GM10248 (cell line): Measurements from ENCODE around the gene BCLAF1.

Experiments used
- CTCF ChIA-PET: fragments of 300-600 bp; sonication (Branson Sonifier 250); formaldehyde crosslinking; extraction: SDS; loops from one replicate; lab custom pipeline; 2021; ENCODE audit warnings: antibody characterized with exemption; lab: Yijun Ruan, JAX
- POLR2A ChIA-PET: fragments of 350-650 bp; sonication (Branson Sonifier 250); formaldehyde crosslinking; extraction: SDS; loops from one replicate; lab custom pipeline; 2020; ENCODE audit warnings: antibody characterized with exemption; lab: Yijun Ruan, JAX
- DNase-seq: peaks from one replicate; pipeline ENCODE4 v3.0.0; 2012; ENCODE audit errors: extremely low spot score
- CTCF ChIP-seq: IDR thresholded peaks from 2 replicates; pipeline ENCODE4 v1.5.1; 2012; ENCODE audit warnings: mild to moderate bottlenecking, low read depth; ENCODE audit errors: extremely low read depth, missing control alignments, control extremely low read depth

The BCLAF1 gene

GRCh38 chr6:136303516-136303915, 13.9 kb upstream of the BCLAF1 start:
- no peak for TF ChIP-seq CTCF
- ChIA-PET POLR2A (no interaction called here), CTCF (interaction anchor here (1.4 kb wide), 1 partner anchor 77 kb away, joined by 3 read pairs; no protein-coding TSS in a partner anchor)
- DNase-seq, result no peak

GRCh38 chr6:136294621-136295020, 5.0 kb upstream of the BCLAF1 start:
- no peak for TF ChIP-seq CTCF
- ChIA-PET POLR2A (no interaction called here), CTCF (interaction anchor here (1.1 kb wide), 1 partner anchor 21 kb away, joined by 3 read pairs; no protein-coding TSS in a partner anchor)
- no peak for DNase-seq

- DNase-seq, result peak; percentile 45
- POLR2A ChIA-PET, result interaction anchor here (0.6 to 3.5 kb wide), 9 partner anchors 9 to 1368 kb away, joined by 3 to 21 read pairs (median 3); partner anchors contain the start of genes AHI1 and MTFR2
- CTCF ChIA-PET, result interaction anchor here (1.1 to 2.5 kb wide), 4 partner anchors 27 to 754 kb away, joined by 3 to 7 read pairs (median 5); partner anchors contain the start of gene MAP3K5
- TF ChIP-seq CTCF, result no peak
These were observed 864 bp upstream of the BCLAF1 start for GRCh38 chr6:136290410-136291010.

DNA sequence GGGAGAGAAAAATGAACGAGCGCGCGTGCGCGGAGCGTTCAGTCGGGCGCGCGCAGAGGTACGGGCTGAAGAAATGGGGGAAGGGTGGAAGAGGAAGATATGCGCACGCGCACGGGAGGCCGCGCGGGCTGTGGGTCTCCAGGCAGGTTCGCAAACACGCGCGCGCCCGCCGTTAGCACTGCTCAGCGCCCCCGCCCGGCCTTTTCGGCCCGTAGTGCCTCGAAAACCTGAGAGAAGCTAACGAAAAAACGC, 393 bp downstream of the BCLAF1 start:
- POLR2A ChIA-PET, result interaction anchor here (1.0 to 3.5 kb wide), 4 partner anchors 12 to 814 kb away, joined by 3 to 21 read pairs (median 4); partner anchors contain the start of gene MTFR2
- peak; percentile 85 for DNase-seq
- CTCF ChIA-PET, result interaction anchor here (1.2 to 2.5 kb wide), 6 partner anchors 12 to 503 kb away, joined by 3 to 7 read pairs (median 4); partner anchors contain the start of gene MAP3K5
- no peak for TF ChIP-seq CTCF

DNA sequence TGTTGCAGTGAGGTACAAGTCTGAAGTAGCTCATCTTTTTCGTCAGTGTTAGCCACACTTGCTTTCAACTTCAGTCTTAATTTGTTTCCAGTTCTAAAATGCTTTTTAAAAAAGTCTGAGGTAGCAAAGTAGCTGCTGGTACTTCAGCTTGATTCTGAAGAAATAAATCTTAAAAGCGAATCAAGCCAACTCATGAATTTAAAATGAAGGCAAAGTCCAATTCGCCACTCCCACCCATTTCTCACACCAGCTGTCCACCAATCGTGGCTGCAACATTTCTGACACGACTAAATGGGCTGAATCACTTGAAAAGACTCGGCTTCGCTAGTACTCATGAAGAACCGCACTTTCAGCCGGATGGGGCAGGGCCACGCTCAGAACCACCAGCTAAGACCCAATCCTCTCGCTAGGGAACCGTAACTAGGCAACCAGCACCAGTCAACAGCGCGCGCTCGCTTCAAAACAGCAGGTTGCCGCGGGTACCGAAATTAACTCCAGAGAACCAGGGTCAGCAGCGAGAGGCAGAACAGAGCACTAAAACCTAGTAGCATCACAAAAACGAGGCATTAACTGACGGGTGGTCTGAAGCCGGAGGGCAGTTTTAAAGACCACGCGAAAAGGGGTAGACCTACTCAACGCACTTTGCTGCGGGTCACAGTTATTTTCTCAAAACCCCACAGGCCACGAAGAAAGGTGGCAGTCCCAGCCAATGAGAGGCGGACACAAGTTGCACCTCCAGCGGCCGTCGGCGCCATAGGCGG, 900 bp downstream of the BCLAF1 start:
- DNase-seq, result peak; percentile 43
- TF ChIP-seq CTCF, result no peak
- ChIA-PET POLR2A (interaction anchor here (0.7 to 3.5 kb wide), 6 partner anchors 11 to 790 kb away, joined by 3 to 21 read pairs (median 3); partner anchors contain the start of genes MAP3K5 and MTFR2), CTCF (interaction anchor here (1.2 to 2.5 kb wide), 6 partner anchors 11 to 849 kb away, joined by 3 to 7 read pairs (median 4); partner anchors contain the start of gene MAP3K5)

GRCh38 chr6:136284909-136285308, 4.7 kb downstream of the BCLAF1 start:
- POLR2A ChIA-PET, result no interaction called here

More at GRCh38 chr6:136284909-136285308, 4.7 kb downstream of the BCLAF1 start:
- CTCF ChIA-PET, result no interaction called here
- DNase-seq, result no peak
- no peak for TF ChIP-seq CTCF
